HEK293T (cell line): Measurements from ENCODE around the gene HPSE2.

Source experiments
- CTCF ChIA-PET: fragments of 350-600 bp; formaldehyde crosslinking; extraction: SDS; loops from one replicate; lab custom pipeline; 2021; ENCODE audit warnings: antibody characterized with exemption, inconsistent platforms; lab: Yijun Ruan, JAX
- POLR2A ChIA-PET: fragments of 350-600 bp; formaldehyde crosslinking; extraction: SDS; loops from one replicate; lab custom pipeline; 2020; ENCODE audit warnings: antibody characterized with exemption, inconsistent platforms; lab: Yijun Ruan, JAX
- DNase-seq: peaks from one replicate; pipeline ENCODE4 v3.0.0; 2012; ENCODE audit warnings: mixed read lengths; ENCODE audit errors: extremely low spot score
- ARNT ChIP-seq: fragments of 450-650 bp; IDR thresholded peaks from 2 replicates; pipeline ENCODE4 v1.6.1; 2017; ENCODE audit warnings: mild to moderate bottlenecking
- BHLHE40 ChIP-seq: fragments of 450-650 bp; IDR thresholded peaks from 2 replicates; pipeline ENCODE4 v1.6.1; 2016; ENCODE audit warnings: mild to moderate bottlenecking, moderate library complexity, borderline replicate concordance
- CTBP1 ChIP-seq: fragments of 450-650 bp; IDR thresholded peaks from 2 replicates; pipeline ENCODE4 v1.6.1; 2016; ENCODE audit warnings: borderline replicate concordance
- ELF4 ChIP-seq: fragments of 450-650 bp; IDR thresholded peaks from 2 replicates; pipeline ENCODE4 v1.6.1; 2017; ENCODE audit warnings: antibody characterized with exemption
- FOXA1 ChIP-seq: fragments of 450-650 bp; IDR thresholded peaks from 2 replicates; pipeline ENCODE4 v1.6.1; 2016; ENCODE audit warnings: mild to moderate bottlenecking
- FOXK2 ChIP-seq: fragments of 450-650 bp; IDR thresholded peaks from 2 replicates; pipeline ENCODE4 v1.6.1; 2016; ENCODE audit warnings: mild to moderate bottlenecking
- FOXM1 ChIP-seq: fragments of 450-650 bp; IDR thresholded peaks from 2 replicates; pipeline ENCODE4 v1.6.1; 2017; ENCODE audit warnings: mild to moderate bottlenecking, borderline replicate concordance
- HDGF ChIP-seq: fragments of 450-650 bp; IDR thresholded peaks from 2 replicates; pipeline ENCODE4 v1.6.1; 2017; ENCODE audit warnings: antibody characterized with exemption, borderline replicate concordance
- L3MBTL2 ChIP-seq: fragments of 450-650 bp; conservative IDR thresholded peaks from 2 replicates; pipeline ENCODE4 v1.6.1; 2016; ENCODE audit warnings: mild to moderate bottlenecking
- LEF1 ChIP-seq: fragments of 450-650 bp; IDR thresholded peaks from 2 replicates; pipeline ENCODE4 v1.6.1; 2017; ENCODE audit warnings: mild to moderate bottlenecking, borderline replicate concordance
- NFRKB ChIP-seq: fragments of 450-650 bp; IDR thresholded peaks from 2 replicates; pipeline ENCODE4 v1.6.1; 2016; ENCODE audit warnings: mild to moderate bottlenecking, moderate library complexity
- SP1 ChIP-seq: fragments of 450-650 bp; IDR thresholded peaks from 2 replicates; pipeline ENCODE4 v1.6.1; 2017
- SUZ12 ChIP-seq: fragments of 450-650 bp; IDR thresholded peaks from 2 replicates; pipeline ENCODE4 v1.6.1; 2016; ENCODE audit warnings: mild to moderate bottlenecking
- TARDBP ChIP-seq: fragments of 450-650 bp; IDR thresholded peaks from 2 replicates; pipeline ENCODE4 v1.6.1; 2016
- ZNF384 ChIP-seq: fragments of 450-650 bp; IDR thresholded peaks from 2 replicates; pipeline ENCODE4 v1.6.1; 2016
- TF ChIP-seq, protein P1 (sequence below): fragments of 450-650 bp; IDR thresholded peaks from 2 replicates; pipeline ENCODE4 v1.6.1; 2016

Gene HPSE2

DNA sequence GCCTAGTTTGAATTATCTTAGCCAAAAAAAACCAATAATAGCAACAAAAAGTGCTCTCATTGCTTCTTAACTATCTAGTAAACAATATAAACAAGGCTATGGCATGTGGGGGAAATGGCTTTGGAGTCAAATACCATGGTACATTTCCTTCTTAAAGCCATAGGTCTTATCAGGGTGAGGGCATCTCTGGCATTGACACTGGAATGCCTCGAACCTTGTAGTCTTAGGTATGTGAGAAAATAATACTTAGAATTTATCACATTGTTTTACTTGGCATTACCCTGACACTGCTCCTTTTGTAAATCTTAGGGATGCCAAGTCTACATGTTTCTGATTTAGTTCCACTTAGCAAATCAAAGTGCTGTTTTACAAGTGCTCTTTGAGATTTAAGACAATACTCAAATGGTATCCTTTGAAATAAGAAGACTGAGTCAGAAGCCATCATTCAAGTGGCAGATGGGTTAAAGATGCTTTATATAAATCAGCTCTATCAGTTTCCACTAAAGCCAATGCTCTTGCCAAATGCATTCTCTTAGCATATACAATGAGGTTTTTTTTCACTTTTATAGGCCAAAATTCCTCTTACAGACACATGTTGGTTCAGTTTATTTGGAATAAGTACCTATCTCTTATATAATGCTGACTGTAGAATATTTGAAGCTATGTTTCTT lies 155.2 kb downstream of the HPSE2 start:
- TF ChIP-seq LEF1 (no peak), ARNT (no peak), HDGF (no peak), FOXM1 (no peak), NFRKB (no peak), ZNF384 (no peak), FOXK2 (no peak), SUZ12 (no peak)
- ChIA-PET CTCF (interaction anchor here (1.7 kb wide), 1 partner anchor 33 kb away, joined by 4 read pairs; no protein-coding TSS in a partner anchor), POLR2A (no interaction called here)

DNA sequence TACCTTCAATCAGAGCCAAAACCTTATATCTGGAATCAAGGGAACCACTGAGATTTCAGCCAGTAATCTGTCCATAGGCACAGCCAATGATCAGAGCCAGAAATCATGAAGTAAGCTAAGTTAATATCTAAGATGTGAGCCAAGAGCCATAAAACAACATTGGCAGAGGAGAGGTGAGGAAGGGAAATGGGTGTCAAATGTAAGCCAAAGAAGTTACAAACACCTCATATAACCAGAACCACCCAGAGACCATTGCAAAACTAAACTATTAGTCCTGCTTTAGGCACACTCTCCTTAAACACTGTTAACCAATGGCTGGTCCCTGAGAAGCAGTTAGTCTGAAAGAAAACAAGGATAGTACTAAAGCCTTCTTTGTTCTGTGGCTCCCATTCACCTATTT lies 173.1 kb downstream of the HPSE2 start:
- ChIA-PET CTCF (no interaction called here), POLR2A (no interaction called here)
- TF ChIP-seq SUZ12, result no peak
- no peak for TF ChIP-seq NFRKB
- no peak for TF ChIP-seq L3MBTL2
- DNase-seq, result no peak

More for the DNA sequence above, 155.2 kb downstream of the HPSE2 start:
- no peak for DNase-seq

DNA sequence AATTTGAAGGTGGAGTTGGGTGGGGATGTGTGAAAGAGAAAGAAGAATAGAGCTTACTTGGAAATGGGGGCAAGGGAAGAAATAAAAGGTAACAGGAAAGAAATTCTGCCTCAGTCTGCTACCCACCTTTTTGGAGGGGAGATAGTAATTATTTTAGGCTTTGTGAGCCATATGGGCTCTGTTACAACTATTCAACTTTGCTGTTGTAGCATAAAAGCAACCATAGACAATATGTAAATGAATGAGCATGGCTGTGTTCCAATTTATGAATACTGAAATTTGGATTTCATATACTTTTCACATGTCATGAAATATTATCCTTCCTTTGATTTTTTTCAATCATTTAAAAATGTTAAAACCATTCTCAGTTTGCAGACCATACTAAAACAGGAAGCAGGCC lies 176.9 kb downstream of the HPSE2 start:
- CTCF ChIA-PET, result no interaction called here
- POLR2A ChIA-PET, result no interaction called here
- TF ChIP-seq NFRKB (no peak), LEF1 (no peak), HDGF (no peak), BHLHE40 (no peak), CTBP1 (no peak), SUZ12 (no peak), TARDBP (no peak), FOXM1 (no peak), FOXA1 (no peak)
- no peak for DNase-seq

DNA sequence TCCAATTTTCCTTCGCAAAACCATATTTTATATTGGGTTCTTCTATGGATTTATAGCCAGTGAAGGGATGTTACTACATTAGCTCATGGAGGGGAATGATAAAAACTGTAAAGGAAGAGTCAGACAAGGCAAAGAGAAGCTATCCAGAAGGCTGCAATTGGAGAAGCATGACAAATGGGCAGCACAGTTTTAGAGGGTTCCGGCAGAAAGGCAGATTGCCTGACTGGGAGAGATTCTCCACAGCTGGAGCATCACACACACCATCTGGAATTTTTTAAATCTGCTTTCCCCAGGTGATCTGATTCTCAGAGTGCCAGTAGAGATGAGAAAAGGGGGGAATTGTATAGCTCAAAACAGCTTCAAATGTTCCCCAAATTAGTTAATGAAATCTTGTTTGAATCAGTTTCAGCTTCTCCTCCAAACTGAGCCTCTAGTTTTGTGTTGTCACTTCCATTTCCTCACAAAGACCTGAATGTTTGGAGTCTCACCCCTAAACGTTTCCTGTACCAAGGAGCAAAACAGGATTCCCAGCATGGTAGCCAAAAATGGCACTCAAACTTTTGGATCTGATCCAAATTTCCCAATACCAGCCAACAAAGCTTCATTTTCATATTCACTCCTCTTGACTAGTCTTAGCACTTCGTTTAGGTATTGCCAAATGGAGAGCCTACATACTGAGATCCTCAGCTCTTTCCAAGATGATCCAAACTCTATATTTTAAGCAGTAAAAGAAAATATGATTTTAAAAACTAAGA lies 177.5 kb downstream of the HPSE2 start:
- ChIA-PET CTCF (no interaction called here), POLR2A (no interaction called here)
- no peak for DNase-seq
- no peak for TF ChIP-seq SUZ12
- TF ChIP-seq FOXK2, result no peak
- no peak for TF ChIP-seq TARDBP
- TF ChIP-seq ARNT, result no peak
- no peak for TF ChIP-seq ZNF384
- TF ChIP-seq CTBP1, result no peak
- TF ChIP-seq NFRKB, result no peak
- no peak for TF ChIP-seq L3MBTL2
- TF ChIP-seq SP1, result no peak
- TF ChIP-seq ELF4, result no peak
- TF ChIP-seq, protein P1, sequence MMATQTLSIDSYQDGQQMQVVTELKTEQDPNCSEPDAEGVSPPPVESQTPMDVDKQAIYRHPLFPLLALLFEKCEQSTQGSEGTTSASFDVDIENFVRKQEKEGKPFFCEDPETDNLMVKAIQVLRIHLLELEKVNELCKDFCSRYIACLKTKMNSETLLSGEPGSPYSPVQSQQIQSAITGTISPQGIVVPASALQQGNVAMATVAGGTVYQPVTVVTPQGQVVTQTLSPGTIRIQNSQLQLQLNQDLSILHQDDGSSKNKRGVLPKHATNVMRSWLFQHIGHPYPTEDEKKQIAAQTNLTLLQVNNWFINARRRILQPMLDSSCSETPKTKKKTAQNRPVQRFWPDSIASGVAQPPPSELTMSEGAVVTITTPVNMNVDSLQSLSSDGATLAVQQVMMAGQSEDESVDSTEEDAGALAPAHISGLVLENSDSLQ, result no peak
- TF ChIP-seq LEF1, result no peak
- no peak for TF ChIP-seq FOXM1
- TF ChIP-seq HDGF, result no peak

DNA sequence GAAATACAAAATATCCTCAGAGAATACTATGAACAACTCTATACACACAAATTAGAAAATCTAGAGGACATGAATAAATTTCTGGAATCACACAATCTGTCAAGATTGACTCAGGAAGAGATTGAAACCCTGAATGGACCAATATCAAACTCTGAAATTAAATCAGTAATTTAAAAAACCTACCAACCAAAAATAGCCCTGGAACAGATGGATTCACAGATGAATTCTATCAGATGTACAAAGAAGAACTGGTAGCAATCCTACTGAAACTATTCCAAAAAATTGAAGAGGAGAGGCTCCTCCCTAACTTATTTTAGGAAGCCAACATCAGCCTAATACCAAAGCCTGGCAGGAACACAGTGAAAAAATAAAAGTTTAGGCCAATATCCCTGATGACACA lies 190.0 kb downstream of the HPSE2 start:
- no peak for TF ChIP-seq LEF1
- CTCF ChIA-PET, result no interaction called here
- DNase-seq, result no peak
- POLR2A ChIA-PET, result no interaction called here

DNA sequence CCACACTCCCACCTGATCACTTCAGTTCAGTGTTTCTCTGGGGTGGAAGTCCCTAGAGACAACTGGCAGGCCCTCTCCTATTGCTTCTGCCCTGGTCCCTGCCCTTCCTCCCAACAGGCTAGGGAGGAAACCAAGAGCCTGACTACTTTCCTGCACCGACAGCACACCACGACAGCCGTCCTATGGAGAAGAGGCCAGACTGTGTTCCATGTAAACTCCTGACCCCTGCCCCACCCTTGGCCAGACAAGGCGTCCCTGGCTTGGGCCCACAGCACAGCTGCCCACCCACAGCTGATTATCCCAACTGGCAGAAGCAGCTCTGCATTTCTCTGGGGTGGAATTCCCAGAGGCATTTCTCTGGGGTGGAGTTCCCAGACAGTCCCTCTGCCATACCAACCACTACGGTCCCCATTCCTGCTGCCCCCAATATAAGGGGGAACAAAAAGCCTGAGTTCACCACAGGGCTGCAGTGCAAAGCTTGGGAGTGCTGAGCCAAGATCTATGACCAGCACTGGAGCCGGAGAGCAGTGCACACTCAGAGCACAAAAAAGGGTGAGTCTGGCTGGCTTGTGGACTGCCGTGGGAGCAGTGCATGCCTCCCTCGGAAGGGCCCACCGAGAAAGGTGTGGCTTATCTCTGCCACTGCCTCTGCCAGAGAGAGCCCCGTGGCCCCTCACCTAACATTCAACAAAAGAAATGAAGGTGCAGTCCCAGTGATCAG lies 193.4 kb downstream of the HPSE2 start:
- CTCF ChIA-PET, result no interaction called here
- TF ChIP-seq CTBP1 (no peak), FOXK2 (no peak), LEF1 (no peak), FOXM1 (no peak), FOXA1 (no peak), NFRKB (no peak), ARNT (no peak), HDGF (no peak), TARDBP (no peak), SP1 (no peak), ZNF384 (no peak), BHLHE40 (no peak), SUZ12 (no peak), L3MBTL2 (no peak), ELF4 (no peak)
- TF ChIP-seq, protein P1, result no peak

More for the DNA sequence above, 193.4 kb downstream of the HPSE2 start:
- DNase-seq, result no peak
- POLR2A ChIA-PET, result no interaction called here
